HG03469 (cell line): ENCODE results near the gene TFPT.

ENCODE experiments used
- ATAC-seq: cut with Tn5 transposase; IDR thresholded peaks from one replicate; pipeline ENCODE4 v1.9.1; 2021; ENCODE audit warnings: mild to moderate bottlenecking, moderate library complexity, moderate number of reproducible peaks; ENCODE audit not compliant: unreplicated experiment

TFPT gene

DNA sequence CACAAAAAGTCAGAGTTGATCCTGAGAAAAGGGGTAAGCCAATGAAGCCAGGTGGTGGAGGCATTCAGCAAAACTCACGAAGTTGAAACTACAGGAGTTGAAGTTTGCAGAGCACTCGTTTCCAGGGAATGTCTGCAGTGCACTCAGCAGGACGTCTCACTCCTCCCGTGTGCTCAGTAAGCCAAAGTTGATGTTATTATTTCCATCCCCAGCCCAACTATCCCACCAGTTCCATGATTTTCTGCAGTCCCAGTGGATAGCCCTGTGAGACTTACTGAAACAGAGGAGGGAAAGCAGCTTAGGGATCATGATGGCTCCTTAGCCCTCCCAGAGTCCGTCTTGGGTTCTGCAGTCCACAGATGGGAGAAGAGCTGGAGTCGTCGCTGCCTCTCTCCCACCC, 34.4 kb downstream of the TFPT start, which contains the start of gene TARM1:
TSS of gene TARM1 (minus strand) at position 334 of the 400 bp plus-strand sequence. CDS start at position 309, 25 bp downstream.
- ATAC-seq, result no peak

DNA sequence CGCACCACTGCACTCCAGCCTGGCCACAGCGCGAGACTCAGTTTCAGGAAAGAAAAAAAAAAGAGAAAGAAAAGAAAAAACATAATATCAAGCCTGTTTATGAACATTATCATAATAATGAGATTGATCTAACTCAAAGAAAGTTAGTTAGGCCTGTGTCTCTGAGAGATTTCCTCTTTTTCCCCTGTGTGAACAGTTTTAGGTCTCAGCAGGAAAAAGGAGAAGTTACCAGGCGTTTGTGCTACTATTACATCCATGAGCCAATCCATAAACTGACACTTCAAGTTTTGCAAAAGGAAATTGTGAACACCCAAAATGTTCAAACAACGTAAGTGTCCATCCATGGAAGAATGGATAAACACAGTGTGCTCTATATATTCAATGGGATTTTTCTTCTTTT, 38.1 kb downstream of the TFPT start:
- no peak for ATAC-seq

DNA sequence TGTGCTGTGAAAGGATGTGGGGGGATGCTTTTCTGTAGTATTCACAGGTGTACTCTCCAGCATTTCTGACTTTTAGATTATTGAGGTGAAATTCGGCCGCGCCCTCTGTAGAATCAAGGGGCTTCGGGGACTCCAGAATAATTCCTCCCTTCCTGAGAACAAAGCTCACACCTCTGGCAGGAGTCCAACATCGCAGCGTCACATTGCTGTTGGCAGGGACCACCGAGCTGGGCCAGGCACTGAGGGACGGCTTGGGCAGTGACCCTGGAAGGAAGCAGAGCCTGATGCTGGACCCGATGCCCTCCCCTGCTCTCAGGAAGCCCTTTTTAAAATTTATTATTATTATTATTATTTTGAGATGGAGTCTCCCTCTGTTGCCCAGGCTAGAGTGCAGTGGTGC, 40.6 kb downstream of the TFPT start:
- ATAC-seq, result no peak

DNA sequence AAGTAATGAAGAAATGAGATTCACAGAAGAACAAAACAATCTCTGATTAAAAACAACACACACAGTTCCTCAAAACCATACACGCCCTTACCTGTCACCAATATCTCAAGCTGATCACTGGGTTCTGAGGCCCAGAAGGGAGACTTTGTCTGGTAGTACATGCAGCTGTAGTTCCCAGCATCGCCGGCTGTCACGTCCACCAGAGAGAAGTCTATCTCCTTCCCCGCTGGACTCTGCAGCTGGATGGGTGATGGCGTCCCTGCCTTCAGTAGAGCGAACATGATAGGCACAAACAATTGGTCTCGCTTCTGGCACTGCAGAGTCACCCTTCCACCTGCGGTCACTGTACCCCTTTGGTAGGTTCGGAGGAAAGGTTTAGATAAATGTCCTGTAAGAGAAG, 41.6 kb downstream of the TFPT start:
- no peak for ATAC-seq

DNA sequence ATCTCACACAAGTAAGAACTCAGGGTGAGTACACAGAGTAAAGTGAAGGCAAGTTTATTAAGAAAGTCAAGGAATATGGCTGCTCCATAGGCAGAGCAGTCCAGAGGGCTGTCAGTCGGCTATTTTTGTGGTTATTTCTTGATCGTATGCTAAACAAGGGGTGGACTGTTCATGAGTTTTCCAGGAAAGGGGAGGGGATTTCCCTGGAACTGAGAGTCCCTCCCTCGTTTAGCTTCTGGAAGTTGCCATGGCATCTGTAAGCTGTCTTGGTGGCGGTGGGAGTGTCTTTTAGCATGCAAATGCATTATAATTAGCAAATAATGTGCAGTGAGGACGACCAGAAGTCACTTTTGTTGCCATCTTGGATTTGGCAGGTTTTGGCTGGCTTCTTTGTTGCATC, 46.0 kb downstream of the TFPT start:
- no peak for ATAC-seq

DNA sequence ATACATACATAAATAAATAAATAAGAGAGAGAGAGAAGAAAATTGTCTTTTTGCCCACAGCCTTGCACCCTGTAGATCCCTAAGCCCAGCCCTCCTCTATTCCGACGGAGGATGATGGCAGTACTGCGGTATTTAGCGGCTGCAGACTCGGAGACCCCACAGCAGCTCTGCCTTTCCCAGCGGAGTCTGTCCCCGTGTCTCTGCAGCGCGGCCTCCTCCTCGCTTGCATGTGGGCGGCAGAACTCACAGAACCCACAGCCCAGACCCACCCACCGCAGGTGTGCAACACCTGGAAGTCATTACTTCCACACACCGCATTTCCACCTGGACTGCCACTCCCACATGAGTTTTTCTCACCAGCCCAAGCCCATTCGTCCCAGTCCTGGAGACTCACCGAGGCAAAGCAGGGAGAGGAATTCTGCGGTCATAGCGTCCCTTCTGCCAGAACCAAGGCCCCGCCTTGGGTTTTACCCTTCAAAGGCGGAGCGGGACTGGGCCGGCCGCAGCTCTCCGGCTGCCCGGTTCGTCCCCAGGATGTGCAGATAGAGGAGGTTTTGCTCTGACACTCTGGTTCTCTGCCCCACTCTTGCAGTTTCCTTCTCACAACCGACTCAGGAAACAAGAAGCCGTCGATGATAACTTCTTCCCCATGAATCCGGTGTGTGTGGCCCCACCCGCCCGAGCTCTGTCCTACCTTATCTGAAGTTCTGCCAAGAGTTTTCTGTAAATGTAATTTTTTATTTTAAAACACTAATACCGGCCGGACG, 51.9 kb downstream of the TFPT start, which contains the start of gene VSTM1:
TSS of gene VSTM1 (minus strand) at position 548 of the 767 bp plus-strand sequence. CDS start at position 428, 120 bp downstream.
- no peak for ATAC-seq

DNA sequence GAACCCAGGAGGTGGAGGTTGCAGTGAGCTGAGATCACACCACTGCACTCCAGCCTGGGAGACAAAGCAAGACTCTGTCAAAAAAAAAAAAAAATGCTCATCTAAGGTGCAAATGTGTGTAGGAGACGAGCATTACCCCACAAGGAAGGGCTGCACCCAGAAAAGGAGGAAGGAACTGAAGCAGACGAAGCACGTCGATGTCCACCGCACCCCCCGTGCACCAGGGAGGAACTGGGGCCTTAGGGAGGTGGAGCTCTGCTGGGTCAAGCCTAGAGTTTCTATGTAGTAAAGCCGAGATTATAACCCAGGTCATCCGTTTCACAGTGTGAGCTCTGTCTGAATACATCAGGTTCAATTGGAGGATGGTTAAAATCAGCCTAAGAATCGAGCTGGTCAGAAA, 52.8 kb downstream of the TFPT start:
- no peak for ATAC-seq
